GM21447 (cell line): ENCODE data around the gene AMOTL1.
"Not testable (repeated sequence)": the region's sequence is repeated elsewhere in the genome, so short reads cannot be mapped to it uniquely, and the experiment has no call there.

Source experiments
- ATAC-seq: cut with Tn5 transposase; IDR thresholded peaks from one replicate; pipeline ENCODE4 v1.9.1; 2021; ENCODE audit not compliant: unreplicated experiment

AMOTL1 gene

DNA sequence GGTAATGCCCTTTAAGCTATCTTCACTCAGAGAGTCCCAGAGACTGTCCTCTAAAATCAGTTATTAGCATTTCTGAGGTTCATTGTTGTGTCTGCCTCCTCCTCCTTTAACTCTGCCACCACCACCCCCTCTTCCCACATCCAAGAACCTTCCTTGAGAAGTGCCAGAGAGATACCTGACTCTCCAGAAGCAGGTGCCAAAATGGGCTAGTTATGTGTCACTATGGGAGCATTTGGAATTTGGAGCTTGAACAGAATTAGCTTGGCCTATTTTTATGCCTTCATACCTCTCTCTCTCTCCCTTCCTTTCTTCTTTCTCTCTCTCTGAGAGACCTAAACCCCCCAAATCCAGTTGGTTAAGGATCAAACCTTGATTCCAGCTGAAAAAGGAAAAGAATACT, 75.9 kb downstream of the AMOTL1 start:
- ATAC-seq, result no peak

DNA sequence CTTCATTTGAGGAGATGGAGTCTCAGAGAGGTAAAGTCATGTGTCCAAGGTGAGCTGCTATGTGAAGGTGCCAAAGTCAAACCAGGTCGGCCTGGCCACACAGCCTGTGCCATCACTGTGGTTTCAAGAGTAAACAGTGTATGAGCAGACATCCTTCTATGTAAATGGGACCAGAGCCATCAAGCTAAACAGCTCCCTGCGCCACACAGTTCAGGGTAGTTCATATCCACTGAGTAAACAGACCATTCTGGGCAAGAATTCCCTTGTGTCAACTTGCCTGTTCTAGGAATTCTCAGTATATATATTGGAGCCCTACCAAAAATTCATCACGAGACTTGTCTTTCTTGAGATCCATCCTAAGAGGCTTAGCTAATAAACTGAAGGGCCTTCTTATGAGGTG, 77.5 kb downstream of the AMOTL1 start:
- no peak for ATAC-seq

DNA sequence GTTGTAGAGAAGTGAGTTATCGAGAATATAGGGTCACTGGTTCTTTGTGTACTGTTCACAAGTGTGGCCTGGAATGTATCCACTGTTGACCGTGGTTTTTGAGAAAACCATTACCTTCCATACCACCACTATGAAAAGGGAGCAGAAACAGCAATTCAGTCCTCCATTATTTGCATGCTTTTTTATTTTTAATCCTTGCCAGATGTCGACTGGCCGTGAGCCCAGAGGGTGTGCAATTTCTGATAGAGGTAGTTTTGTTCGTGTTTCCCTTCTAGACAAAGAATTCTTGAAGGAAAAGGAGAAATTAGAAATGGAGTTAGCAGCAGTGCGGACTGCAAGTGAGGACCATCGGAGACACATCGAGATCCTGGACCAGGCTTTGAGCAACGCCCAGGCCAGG, 81.7 kb downstream of the AMOTL1 start:
- no peak for ATAC-seq

DNA sequence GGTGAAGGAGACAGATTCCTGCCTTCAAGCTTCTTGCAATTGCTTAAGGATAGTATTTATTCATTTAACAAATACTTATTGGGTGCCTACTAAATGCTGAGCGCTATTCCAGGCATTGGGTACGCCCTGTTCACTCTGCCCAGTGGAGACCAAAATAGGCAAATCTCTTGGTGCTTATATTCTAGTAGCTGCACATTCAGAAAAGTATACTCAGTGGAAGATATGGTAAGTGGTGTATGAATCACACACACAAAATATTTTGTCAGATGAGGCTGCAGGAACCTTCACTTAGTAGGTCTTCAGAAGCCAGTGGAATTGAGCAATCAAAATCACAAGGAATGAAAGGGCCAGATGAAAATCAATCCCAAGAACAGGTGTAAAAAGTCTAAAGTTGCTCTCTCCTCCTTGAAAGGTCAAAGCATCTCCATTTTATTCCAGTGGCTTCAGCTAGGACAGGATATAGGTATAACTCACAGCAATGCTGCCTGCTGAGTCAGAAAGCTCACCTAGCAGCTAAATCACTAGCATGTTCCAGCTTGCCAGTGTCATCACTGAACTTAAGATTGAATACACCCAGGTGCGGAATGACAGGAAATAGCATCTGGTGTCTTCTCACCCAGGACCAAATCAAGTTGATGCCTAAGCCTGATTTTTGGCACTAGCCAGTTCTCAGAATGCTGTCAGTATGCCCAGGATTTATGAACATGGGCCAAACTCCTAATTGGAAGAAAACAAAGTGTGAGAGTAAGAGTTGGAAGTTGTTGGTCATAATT, 83.9 kb downstream of the AMOTL1 start:
- ATAC-seq, result no peak

DNA sequence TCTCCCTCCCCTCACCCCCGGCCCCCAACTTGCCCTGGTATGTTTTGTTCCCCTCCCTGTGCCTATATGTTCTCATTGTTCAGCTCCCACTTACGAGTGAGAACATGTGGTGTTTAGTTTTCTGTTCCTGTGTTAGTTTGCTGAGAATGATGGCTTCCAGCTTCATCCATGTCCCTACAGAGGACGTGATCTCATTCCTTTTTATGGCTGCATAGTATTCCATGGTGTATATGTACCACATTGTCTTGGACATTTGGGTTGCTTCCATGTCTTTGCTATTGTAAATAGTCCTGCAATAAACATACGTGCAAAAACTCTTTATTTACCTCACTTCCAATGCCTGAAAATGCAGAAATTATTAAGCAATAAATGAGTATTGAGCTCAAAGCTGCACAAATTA, 85.1 kb downstream of the AMOTL1 start:
- not testable (repeated sequence) for ATAC-seq

DNA sequence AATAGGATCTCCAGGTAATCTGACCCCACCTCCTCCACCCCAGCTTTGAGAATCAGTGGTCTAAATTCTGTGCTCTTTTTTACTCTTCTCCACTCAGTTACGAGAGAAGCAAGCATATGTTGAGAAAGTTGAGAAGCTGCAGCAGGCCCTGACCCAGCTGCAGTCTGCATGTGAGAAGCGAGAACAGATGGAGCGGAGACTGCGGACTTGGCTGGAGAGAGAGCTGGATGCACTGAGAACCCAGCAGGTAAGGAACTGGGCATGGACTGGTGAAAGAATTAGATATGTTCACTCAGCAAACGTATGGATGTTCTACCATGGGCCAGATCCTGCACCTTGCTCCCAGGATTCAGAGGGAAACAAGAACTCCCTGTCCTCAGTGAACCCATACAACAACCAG, 85.7 kb downstream of the AMOTL1 start:
- ATAC-seq, result no peak

DNA sequence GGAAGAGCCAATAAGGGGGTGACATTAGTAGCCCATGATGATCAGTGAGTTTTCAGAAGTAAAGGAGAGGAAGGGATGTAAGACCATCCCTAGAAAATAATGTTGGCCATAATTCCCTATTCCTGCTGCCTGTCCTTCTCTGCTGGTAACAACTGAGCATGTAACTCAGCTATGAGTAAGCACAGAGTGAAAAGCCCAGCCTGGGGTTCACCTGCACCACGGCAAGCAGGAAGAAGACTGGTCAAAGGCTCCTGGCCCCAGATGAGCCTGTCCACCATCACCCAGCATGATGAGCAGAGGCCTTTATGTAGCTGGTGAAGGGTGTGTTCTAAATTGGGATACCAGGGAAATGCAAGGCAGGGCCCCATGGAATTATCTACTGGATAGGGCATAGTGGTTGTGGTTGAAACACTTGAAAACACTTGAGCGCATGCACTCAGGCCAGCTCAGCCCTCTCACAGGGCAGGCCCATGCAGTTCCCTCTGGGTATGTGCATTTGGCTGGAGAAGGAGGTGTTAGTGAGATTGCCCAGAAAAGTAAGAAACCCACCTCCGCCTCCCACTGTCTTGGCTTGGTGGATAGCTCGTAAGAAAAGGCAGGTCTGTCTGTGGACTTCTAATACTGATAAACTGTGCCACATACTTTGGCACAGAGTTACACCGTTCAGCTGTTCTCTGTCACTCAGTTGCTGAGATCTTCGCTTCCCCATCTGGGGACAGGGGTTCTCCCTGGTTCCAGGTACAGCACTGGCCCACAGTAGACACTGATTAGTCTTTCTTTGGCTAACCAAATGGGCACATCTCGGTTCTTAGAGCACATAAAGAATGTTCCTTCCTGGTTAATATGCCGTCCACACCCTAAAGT, 86.8 kb downstream of the AMOTL1 start:
- no peak for ATAC-seq

DNA sequence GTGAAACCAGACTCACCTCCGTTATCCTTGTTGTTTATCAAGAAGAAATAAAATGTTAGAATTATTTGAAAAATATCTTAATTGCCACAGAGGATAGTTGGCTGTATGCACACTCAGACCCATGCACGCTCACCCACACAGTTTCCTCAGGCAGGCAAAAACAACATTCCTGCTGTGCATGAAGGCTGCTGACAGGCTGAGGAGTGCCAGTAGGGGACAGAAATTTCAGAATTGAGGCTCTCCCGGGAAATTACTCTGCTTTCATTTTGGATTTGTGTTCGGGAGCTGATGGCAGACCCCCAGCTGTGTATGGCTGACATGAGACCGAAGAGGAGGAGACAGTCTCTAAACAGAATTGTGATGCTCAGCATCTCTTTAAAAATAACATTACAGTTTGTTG, 87.5 kb downstream of the AMOTL1 start:
- no peak for ATAC-seq

DNA sequence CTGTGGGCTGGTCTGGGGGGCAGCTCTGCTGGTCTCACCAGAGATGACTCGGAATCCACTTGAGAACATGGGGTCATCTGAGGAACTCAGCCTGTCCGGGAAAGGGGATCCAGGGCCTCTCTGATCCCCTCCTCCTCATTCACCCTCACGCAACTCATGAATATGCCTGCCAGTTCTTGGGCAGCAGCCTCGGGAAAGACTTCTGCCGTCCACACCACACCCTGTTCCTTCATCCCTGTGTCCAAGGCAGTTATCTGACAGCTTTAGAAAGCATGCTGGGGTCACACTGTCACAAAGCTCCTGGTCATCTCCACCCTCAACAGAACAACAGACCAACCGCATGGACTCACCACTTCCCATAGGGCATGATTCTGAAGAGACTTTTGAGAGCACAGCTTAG, 88.3 kb downstream of the AMOTL1 start:
- no peak for ATAC-seq

DNA sequence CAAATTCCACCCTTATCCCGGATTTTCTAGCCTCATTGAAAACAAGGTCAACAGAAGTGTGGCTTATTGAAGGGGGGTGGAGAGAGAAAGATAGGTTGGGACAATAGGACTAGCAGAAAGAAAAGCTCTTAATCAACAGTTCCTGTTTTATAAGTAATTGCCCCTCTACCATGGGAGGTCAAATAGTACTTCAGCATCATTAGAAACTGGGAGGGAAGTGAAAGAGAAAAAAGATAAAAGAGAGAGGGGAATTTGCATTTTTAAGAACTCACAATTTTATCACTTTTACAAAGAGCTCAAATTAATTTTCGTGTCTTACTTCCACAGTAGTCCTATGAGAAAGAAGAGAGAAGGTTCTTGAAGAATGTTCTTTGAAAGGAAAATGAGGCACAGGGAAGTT, 89.2 kb downstream of the AMOTL1 start:
- no peak for ATAC-seq

DNA sequence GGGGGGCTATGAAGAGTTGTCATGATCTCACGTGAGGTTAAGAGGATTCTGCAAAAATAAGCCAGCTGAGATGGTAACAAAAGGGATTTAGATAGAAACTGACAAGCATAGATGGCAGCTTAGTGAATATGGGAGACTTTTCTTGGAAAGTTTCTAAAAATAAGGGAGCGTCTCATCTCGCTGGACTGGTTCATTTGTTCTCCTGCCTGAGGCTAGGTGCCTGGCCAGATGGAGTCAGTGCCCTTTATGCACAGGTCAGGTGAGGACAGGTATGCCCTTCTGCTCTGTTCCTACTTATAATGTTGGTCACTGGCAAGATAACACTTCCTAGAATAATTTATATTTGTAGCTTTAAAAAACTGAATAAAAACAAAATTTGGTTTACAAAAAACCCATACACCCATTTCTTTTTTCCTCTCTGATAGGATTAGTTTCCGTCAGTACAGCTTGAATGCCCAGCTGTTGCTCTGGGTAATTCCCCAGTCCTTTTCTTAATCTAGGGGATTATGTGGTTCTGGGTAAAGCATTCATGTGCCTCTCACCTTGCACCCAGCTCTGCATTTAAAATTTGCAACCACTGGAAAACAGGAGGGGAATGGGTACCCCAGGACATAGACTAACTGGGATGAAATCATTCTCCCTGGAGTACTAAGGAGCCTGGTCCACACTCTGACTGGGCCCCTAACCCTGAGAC, 90.0 kb downstream of the AMOTL1 start:
- ATAC-seq, result no peak

DNA sequence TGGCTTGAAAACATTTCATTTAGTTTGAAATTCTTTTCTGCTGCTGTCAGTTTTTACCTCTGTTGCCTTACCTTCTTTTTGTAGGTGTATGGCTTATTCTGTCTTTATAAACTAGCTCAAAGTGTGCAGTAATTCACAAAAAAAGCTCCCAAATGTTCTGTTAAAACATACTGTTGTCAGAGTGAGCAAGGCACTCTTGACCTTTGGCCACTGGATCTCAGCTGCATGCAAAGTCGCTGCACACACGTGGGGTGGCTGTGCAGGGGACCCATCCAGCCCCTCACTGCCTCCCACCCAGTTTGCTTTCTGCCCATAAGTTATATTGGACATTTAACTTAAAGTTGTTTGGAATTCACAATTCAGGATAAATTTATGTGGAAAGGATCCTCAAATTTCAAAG, 92.2 kb downstream of the AMOTL1 start:
- ATAC-seq, result no peak

DNA sequence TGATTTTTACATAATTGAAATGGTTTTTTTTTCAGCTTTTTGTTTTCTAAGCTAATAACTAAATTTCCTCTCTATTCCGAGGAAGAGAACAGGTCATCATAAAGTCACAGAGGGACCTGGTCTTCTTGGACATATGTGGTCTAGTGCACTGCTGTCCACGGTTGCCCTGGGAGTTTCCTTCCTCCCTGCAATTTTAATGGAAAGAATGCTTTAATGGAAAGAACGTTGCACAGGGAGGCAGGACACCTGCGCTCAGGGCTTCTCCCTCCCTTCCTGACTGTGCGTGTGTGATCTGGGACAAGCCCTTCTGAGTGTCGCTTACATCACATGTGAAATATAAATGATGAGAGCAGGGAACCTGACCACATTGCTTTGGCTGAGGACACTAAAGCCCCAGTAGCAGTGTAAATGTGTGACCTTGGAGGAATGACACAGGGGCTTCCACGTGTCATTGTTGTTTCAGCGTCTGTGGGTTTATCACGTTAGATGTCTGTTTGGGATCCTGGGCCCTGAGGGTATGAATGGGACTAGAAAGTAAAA, 93.2 kb downstream of the AMOTL1 start:
- no peak for ATAC-seq

DNA sequence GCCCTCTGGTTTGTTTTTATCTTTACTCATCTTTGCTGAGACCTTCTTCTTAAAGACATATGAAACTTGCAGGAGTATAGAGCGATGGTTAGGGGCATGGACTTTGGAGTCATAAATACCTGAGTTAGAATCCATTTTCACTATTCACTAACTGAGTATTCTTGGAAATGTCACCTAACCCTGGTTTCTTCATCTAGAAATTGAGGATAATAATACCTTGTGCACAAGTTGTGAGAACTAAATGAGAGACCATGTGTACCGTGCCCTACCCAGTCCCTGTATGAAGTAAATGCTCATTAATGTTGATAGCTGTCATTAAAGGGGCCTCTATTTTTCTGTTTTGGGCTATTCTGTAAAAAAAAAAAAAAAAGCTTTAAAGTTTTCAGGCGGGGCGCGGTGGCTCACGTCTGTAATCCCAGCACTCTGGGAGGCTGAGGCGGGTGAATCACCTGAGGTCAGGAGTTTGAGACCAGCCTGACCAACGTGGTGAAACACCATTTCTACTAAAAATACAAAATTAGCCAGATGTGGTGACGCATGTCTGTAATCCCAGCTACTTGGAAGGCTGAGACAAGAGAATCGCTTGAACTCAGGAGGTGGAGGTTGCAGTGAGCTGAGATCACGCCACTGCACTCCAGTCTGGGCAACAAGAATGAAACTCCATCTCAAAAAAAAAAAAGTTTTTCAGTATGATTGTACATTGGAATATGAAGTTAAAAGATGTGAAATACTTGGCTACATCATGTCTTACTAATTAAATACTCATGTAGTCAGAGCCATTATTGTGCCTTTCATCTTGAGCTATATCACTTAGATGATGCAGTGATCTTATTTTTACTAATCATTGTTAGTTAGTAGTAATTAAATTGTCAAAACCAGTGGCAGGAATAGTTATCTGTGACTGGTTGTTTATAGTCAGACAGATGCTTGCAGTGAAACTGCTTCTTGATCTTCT, 95.0 kb downstream of the AMOTL1 start:
- no peak for ATAC-seq

DNA sequence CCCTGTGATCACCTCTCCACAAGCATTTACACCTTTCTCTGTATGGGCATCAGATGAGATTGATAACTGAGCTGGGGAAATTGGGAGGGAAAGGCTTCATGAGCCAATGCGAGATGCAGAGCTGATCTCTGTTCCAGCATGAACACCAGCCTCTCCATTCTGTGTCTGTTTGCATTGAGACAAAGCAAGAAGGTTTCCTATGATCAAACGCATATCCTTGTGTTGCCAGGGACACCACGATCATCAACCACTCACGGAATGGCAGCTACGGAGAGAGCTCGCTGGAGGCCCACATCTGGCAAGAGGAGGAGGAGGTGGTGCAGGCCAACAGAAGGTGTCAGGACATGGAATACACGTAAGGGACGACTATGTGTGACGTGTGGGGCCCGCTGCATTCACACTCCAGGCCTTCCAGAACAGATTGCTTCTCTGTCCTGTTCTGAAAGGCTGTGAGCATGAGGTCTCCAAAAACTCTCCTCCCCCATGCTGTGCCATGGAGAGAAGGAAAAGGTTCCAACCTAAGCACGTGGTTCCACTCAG, 96.4 kb downstream of the AMOTL1 start:
- no peak for ATAC-seq

DNA sequence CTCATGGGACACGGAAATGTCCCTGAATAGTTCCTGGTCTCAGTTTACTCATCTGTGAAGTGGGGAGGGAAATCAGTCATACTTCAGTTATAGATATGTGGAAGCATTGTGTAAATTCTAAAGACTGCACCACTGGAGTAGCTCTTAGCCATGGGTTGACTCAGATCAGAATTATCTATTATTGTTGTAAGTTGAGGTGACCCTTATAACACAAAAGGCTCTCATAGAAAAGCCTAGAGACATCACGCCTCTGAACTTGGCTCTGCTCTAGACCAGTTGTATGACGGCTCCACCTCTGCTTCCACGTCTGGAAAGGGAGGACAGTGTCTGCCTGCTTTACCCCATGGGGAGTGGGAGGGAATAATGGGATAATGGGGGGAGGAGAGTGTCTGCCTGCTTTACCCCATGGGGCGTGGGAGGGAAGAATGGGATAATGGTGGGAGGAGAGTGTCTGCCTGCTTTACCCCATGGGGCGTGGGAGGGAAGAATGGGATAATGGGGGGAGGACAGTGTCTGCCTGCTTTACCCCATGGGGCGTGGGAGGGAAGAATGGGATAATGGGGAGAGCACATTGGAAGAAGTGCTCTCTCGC, 98.2 kb downstream of the AMOTL1 start:
- no peak for ATAC-seq

DNA sequence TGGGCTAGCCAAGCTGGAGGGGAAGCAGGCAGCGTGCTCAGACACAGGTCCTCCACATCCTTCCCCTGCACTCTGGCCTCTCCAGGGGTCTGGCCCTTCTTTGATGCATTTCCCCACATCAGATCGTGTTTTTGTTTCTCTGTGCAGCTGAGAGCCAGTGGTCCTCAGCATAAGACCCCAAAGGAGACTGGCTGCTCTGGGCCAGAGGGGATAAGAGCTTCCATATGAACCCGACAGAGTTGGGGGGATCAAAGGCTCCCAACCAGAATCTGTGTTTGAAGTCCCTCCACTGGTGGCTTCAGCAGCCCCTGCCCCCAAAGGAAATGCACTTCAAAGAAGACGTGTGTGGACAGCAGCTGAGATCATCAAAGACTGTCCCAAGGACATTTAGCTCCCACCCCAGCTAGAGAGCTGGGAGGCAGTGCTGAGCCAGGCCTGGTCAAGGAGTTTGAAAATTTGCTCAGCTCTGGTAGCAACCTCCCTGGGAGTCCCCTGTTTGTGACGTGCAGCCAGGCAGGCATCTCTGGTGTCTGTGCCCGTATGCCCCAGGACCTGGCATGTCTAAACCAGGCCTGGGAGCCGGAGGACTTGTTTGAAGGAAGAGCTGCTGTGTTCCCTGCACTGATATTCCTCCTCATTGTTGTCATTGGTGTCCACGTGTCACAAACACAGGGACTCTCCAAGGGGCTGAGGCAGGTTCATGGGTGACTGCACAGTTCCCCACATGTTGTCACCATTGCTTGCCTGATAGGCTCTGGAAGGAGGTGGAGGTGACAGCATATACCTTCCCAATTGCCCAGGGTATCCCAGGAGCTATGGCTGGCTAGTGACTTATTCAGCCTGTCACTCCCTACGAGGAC, 99.0 kb downstream of the AMOTL1 start:
- ATAC-seq, result peak; percentile 55

DNA sequence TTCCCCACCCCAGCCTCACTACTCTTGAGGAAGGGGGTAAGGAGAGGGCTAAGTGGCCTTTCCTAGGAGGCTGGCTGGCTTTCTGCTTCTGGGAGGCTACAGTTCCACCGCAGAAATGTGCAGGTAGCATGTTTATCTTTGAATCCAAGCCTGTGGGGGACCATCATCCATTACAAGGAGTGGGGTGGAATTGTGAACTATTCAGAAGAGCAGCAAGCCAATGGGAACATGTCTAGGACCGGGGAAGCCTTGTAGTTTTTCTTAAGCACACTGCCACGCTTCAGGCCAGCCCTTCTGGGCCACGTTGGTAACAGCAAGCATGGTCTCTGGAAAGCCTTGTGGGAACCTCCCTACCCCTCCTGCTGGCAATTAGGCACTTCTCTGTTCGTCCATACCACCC, 100.3 kb downstream of the AMOTL1 start:
- no peak for ATAC-seq

DNA sequence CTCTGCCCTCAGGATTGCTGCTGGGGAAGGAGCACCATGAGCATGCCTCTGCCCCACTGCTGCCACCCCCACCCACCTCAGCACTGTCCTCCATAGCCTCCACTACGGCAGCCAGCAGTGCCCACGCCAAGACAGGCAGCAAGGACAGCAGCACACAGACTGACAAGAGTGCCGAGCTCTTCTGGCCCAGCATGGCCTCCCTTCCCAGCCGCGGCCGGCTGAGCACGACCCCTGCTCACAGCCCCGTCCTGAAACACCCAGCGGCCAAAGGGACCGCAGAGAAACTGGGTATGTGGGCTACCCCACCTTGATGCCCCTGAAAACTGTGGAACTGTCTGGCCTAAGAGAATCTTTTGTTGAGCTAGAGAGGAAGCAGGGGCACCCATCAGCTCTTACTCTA, 101.0 kb downstream of the AMOTL1 start:
- no peak for ATAC-seq
